GM12873 (cell line): ENCODE data around the gene ZRANB1.

Experiments used
- TF ChIP-seq, protein P1 (sequence below): IDR thresholded peaks from 2 replicates; pipeline ENCODE4 v1.5.1; 2012; ENCODE audit warnings: low read depth, mild to moderate bottlenecking, moderate library complexity, low read length, control low read depth; ENCODE audit not compliant: insufficient read depth; ENCODE audit errors: missing control alignments

Gene ZRANB1

GRCh38 chr10:125024497-125025234 is 82.7 kb downstream of the ZRANB1 start:
- TF ChIP-seq, protein P1, sequence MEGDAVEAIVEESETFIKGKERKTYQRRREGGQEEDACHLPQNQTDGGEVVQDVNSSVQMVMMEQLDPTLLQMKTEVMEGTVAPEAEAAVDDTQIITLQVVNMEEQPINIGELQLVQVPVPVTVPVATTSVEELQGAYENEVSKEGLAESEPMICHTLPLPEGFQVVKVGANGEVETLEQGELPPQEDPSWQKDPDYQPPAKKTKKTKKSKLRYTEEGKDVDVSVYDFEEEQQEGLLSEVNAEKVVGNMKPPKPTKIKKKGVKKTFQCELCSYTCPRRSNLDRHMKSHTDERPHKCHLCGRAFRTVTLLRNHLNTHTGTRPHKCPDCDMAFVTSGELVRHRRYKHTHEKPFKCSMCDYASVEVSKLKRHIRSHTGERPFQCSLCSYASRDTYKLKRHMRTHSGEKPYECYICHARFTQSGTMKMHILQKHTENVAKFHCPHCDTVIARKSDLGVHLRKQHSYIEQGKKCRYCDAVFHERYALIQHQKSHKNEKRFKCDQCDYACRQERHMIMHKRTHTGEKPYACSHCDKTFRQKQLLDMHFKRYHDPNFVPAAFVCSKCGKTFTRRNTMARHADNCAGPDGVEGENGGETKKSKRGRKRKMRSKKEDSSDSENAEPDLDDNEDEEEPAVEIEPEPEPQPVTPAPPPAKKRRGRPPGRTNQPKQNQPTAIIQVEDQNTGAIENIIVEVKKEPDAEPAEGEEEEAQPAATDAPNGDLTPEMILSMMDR, result no peak

- TF ChIP-seq, protein P1, result no peak
These were observed 83.4 kb downstream of the ZRANB1 start for GRCh38 chr10:125025341-125025740.

GRCh38 chr10:125026036-125026931 is 84.4 kb downstream of the ZRANB1 start:
- TF ChIP-seq, protein P1, result no peak

- TF ChIP-seq, protein P1, result no peak
These were observed 85.2 kb downstream of the ZRANB1 start for GRCh38 chr10:125026974-125027735.

DNA sequence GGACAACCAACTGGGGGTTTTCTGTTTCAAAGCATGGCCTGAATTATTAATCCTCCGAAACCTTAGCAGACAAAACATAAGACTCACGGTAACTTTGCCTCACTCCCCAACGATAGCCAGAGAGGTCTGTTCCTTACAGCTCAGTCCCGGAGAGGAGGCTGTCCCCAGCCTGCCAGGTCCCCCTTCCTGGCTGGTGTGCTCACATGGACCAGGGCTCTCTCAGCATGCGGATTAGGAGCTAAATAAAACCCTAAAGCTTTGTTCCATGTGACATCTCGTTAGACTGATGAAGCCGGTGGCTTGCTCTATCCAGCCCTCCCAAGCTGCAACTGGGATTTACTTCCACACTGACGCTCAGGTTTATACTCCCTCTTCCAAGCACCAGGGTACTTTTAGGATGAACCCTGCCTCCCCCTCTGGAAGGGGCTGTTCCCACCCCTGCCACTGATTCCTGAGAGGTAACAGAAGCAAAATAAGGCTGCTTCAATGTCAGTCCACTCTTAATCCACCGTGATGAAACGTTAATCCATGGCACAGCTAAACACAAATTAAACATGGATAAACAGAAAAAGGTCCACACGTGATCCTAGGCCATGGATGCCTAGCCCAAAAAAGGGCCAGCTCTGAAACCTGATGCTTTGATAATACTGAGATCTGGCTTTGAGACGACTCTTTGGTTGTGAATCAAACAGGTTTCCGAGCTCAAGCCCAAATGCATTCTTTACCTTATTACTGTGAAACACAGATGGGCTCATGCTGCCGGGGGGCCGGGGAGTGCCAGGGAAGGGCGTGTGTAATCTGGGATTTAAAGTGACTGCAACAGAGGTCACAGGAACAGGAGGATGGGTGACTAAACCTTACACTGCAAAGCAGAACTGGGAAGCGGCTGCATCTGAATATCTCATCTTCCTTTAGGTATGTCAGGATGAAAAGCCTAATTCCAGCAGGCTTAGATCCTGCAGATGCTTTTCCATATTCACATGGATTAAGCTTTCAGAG is 86.2 kb downstream of the ZRANB1 start:
- TF ChIP-seq, protein P1, result no peak

GRCh38 chr10:125029584-125030242 is 87.8 kb downstream of the ZRANB1 start:
- TF ChIP-seq, protein P1, result no peak
